NCI-H1436 treated with DMSO at 0.1 percent for 48 hours (cell line): ENCODE data around the gene IGSF21.

Experiments used
- DNase-seq: peaks from one replicate; lab custom pipeline; 2025; lab: John Stamatoyannopoulos, UW

IGSF21 gene

GRCh38 chr1:18119771-18120377, 12.3 kb downstream of the IGSF21 start:
- no peak for DNase-seq

GRCh38 chr1:18120638-18121037, 13.0 kb downstream of the IGSF21 start:
- DNase-seq: no peak

GRCh38 chr1:18121072-18121820, 13.6 kb downstream of the IGSF21 start:
- DNase-seq: no peak

GRCh38 chr1:18123467-18123992, 15.9 kb downstream of the IGSF21 start:
- no peak for DNase-seq

- DNase-seq: no peak
These were observed 17.4 kb downstream of the IGSF21 start for GRCh38 chr1:18124977-18125376.

DNA sequence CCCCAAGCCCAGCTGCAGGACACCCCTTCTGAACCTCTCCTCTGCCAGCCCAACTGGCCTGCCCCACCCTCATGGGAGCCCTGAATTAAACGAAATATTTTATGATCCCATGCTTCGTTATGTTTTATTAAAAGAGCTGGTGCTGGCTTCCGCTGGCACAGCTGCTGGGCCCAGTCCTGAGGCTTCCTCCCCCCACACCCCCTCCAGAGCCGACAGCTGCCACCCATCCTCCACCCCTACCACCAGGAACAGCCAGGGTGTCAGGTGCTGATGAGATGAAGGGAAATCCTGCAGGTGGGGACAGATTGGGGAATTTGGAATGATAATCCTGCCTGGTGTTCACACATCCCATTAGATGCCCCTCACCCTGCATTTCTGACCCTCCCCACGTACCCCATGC, 19.0 kb downstream of the IGSF21 start:
- no peak for DNase-seq

DNA sequence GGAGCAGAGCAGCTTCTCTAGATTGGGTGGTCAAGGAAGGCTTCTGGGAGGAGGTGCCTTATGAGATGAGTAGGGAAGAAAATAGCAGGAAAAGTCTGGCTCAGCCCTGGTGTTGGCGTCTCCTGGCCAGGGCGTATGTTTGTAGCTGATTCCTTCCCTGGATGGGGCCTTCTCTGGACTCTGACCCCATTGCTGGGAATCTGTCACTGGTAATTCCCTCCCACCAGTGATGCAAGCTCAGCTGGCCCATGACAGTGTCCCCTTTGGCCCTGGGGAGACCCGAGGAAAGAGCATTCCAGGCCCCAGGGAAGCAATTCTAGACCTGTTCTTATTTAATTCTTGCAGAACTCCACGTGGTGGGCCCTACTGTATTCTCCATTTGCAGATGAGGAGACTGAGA, 20.7 kb downstream of the IGSF21 start:
- DNase-seq: no peak

DNA sequence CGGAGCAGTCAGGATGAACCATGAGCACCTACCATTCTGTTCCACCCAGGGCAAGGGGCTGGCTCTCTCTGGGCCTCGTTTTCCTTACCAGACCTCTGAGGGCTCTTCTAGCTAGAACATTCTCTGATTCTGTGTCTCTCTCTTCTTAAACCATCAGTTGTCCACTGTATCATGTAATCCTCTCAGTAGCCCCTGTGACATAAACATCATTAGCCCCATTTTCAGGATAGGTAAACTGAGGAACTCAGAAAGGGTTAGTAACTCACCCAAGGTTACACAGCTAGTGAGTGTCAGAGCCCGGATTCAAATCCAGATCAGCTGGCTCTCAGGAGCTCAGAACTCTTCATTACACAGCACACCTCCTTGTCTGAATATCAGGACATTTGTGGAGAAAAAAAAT, 22.8 kb downstream of the IGSF21 start:
- DNase-seq: no peak

GRCh38 chr1:18132022-18132710, 24.6 kb downstream of the IGSF21 start:
- no peak for DNase-seq

DNA sequence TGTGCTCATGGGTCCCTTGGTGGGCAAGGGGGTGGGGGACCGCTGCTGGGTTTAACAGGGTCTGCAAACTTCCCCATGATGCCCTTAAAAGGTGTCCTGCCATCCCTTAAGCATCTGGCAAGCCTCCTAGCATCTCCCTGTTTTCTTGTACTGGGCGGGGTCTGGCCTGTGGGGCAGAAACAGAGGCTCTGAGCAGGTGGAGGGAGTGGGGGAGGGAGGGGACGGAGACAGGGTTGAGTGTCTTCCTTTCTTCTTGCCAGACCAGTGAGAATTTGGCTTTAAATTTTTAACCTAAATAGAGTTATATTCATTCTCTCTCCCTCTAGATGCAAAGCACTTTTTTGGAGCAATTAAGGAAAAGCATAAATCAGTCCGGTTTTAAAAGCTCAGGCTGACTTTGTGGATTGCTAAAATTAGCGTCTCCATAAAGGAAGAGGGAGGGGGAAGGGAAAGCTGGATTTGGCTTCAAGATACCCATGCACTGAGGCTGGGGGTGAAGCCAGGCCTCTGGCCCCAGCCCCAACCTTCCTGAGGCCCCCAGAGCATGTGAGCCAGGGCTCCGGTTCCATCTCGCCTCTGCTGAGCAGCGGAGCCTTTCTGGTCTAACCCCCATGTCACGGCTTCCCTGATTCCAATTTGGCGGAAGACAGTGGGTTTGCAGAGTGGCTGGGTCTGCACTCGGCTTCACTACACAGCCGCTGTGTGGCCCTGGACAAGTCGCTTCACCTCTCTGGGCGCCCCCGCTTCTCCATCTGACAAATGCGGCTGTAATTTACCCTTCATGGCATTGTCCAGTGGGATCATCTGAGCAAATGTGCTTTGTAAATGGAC, 25.3 kb downstream of the IGSF21 start:
- no peak for DNase-seq

GRCh38 chr1:18134324-18135046, 26.9 kb downstream of the IGSF21 start:
- no peak for DNase-seq

GRCh38 chr1:18137759-18138345, 30.3 kb downstream of the IGSF21 start:
- DNase-seq: no peak

- DNase-seq: no peak
These were observed 31.8 kb downstream of the IGSF21 start for GRCh38 chr1:18139198-18139981.

GRCh38 chr1:18140411-18140810, 32.8 kb downstream of the IGSF21 start:
- DNase-seq: no peak

- DNase-seq: no peak
These were observed 34.1 kb downstream of the IGSF21 start for GRCh38 chr1:18141661-18142060.

DNA sequence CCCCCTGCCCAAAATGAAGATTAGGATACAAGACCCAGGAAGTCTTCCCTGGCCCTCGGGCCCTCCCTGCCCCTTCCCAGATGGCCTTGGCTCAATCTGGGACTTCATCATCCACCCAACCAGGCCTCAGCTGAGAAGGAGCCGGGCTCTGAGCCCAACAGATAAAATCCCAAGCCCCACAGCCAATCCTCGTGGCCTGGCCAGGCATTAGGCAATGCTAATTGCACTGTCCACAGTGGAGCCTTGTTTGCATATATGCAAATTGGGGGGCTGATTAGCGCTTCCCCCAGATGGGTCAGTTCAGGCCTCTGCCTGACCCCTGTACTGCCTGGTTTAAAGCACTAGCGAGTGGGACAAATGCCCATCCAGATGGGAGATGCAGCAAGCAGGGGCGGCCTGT, 34.9 kb downstream of the IGSF21 start:
- no peak for DNase-seq

DNA sequence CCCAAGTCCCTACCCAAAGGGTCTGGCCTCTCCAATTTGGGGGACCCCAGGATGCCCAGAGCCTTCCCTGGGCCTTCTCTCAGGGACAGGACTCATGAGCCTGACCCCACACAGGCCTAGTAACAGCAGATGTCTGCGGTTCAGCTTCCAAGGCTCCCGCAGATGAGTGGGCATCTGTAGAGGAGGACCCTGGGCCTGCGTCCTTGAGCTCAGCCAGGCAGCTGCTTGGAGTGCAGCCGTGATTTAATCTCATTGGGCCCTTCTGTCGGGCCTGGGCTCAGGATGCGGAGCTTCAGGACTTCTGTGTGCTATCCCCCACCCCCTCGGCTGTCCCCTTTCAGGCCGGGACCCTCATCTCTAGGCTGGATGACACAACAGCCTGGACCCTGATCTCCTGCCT, 35.4 kb downstream of the IGSF21 start:
- DNase-seq: no peak

GRCh38 chr1:18144062-18144461, 36.5 kb downstream of the IGSF21 start:
- DNase-seq: no peak

GRCh38 chr1:18144916-18145647, 37.5 kb downstream of the IGSF21 start:
- DNase-seq: no peak
